Measurements from ENCODE around the gene UNC5C.

DNA sequence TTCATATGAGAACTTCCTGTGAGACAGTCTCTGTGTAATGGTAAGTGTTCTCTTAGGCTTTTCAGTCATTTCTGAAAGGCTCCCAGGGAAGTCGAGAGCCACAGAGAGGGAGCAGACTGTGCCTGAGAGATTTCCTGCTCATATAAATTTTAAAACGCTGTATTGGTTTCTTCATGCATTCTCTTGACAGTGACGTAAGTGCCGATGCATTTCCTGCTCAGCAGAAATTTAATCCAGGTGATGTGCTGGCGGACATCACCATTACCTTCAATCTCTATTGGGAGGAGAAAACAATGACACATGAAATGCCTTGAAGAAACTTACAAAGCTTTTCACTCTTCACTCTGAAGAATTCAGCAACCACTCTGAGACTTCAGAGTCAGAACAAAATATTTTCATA lies 407.4 kb downstream of the UNC5C start:
- TF ChIP-seq, protein P1, sequence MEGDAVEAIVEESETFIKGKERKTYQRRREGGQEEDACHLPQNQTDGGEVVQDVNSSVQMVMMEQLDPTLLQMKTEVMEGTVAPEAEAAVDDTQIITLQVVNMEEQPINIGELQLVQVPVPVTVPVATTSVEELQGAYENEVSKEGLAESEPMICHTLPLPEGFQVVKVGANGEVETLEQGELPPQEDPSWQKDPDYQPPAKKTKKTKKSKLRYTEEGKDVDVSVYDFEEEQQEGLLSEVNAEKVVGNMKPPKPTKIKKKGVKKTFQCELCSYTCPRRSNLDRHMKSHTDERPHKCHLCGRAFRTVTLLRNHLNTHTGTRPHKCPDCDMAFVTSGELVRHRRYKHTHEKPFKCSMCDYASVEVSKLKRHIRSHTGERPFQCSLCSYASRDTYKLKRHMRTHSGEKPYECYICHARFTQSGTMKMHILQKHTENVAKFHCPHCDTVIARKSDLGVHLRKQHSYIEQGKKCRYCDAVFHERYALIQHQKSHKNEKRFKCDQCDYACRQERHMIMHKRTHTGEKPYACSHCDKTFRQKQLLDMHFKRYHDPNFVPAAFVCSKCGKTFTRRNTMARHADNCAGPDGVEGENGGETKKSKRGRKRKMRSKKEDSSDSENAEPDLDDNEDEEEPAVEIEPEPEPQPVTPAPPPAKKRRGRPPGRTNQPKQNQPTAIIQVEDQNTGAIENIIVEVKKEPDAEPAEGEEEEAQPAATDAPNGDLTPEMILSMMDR (IDR thresholded peaks at IDR 0.05): no peak
- TF ChIP-seq POLR2AphosphoS5 (IDR thresholded peaks at IDR 0.05): no peak
